NCI-H1105 treated with DMSO at 0.1 percent for 48 hours (cell line): ENCODE data around the gene ME3.

Experiments used
- DNase-seq: peaks from one replicate; lab custom pipeline; 2025; lab: John Stamatoyannopoulos, UW

Gene ME3

GRCh38 chr11:86692746-86693145 lies 20.3 kb upstream of the ME3 start:
- no peak for DNase-seq

GRCh38 chr11:86692317-86692716 lies 19.9 kb upstream of the ME3 start:
- DNase-seq = no peak

- no peak for DNase-seq
Measured at GRCh38 chr11:86688398-86689179, 16.2 kb upstream of the ME3 start.

GRCh38 chr11:86687185-86687778 lies 14.9 kb upstream of the ME3 start:
- DNase-seq = no peak

GRCh38 chr11:86686531-86686930 lies 14.1 kb upstream of the ME3 start:
- DNase-seq = no peak

GRCh38 chr11:86681483-86681756 lies 9.0 kb upstream of the ME3 start:
- no peak for DNase-seq

GRCh38 chr11:86680716-86681482 lies 8.5 kb upstream of the ME3 start:
- DNase-seq = no peak

- DNase-seq = no peak
Measured at GRCh38 chr11:86678823-86679222, 6.4 kb upstream of the ME3 start.

GRCh38 chr11:86678296-86678695 lies 5.9 kb upstream of the ME3 start:
- no peak for DNase-seq

GRCh38 chr11:86676533-86677154 lies 4.2 kb upstream of the ME3 start:
- no peak for DNase-seq

GRCh38 chr11:86676010-86676409 lies 3.6 kb upstream of the ME3 start:
- DNase-seq = no peak

- no peak for DNase-seq
Measured at GRCh38 chr11:86675017-86675416, 2.6 kb upstream of the ME3 start.

- DNase-seq = no peak
Measured at GRCh38 chr11:86673872-86674750, 1.7 kb upstream of the ME3 start.

GRCh38 chr11:86673055-86673843 lies 833 bp upstream of the ME3 start:
- no peak for DNase-seq

GRCh38 chr11:86671531-86672006 lies 847 bp downstream of the ME3 start:
- peak; percentile 65 for DNase-seq

GRCh38 chr11:86670911-86671310 lies 1.5 kb downstream of the ME3 start:
- DNase-seq = no peak

- no peak for DNase-seq
Measured at GRCh38 chr11:86670181-86670580, 2.2 kb downstream of the ME3 start.

- DNase-seq = no peak
Measured at GRCh38 chr11:86669424-86669823, 3.0 kb downstream of the ME3 start.

GRCh38 chr11:86668929-86669328 lies 3.5 kb downstream of the ME3 start:
- DNase-seq = no peak

GRCh38 chr11:86666193-86666592 lies 6.2 kb downstream of the ME3 start:
- no peak for DNase-seq

- DNase-seq = no peak
Measured at GRCh38 chr11:86664930-86665329, 7.5 kb downstream of the ME3 start.
